HepG2 (cell line): Measurements from ENCODE around the gene HDLBP. TPM values are rescaled to one million over a fixed set of nuclear protein-coding genes. Genes with fewer than 3 reads are reported as not detected.

Experiments
- ATF4 ChIP-seq, 2 experiments: fragments of 450-650 bp in 1 of 2; sonication (generic) in 1 of 2; formaldehyde crosslinking; IDR thresholded peaks; 2 replicates each; pipeline versions ENCODE4 v1.5.0 to v1.8.0; 2020 to 2022; ENCODE audit warnings: mild to moderate bottlenecking in 1 of 2, missing genetic modification reagents in 1 of 2
- BCLAF1 ChIP-seq: fragments of 450-650 bp; IDR thresholded peaks from 2 replicates; pipeline ENCODE4 v1.6.1; 2017; ENCODE audit warnings: mild to moderate bottlenecking
- BHLHE40 ChIP-seq: IDR thresholded peaks from 2 replicates; pipeline ENCODE4 v1.6.1; 2011; ENCODE audit warnings: low read length, improper control_type of control experiment
- BRCA1 ChIP-seq: sonication (generic); formaldehyde crosslinking; IDR thresholded peaks from 2 replicates; pipeline ENCODE4 v1.4.0; 2020; ENCODE audit warnings: missing genetic modification reagents
- CBX5 ChIP-seq: sonication (generic); formaldehyde crosslinking; IDR thresholded peaks from 2 replicates; pipeline ENCODE4 v1.4.0; 2020; ENCODE audit warnings: missing genetic modification reagents, borderline replicate concordance
- CEBPB ChIP-seq: IDR thresholded peaks from 2 replicates; pipeline ENCODE4 v1.6.1; 2011; ENCODE audit warnings: low read depth, low read length, improper control_type of control experiment, borderline replicate concordance
- FOXA1 ChIP-seq, 2 experiments: fragments of 450-650 bp in 1 of 2; sonication (generic) in 1 of 2; formaldehyde crosslinking in 1 of 2; IDR thresholded peaks; 2 replicates each; pipeline versions ENCODE4 v1.4.0 to v1.6.1; 2016 to 2020; ENCODE audit warnings: missing genetic modification reagents in 1 of 2
- GATA4 ChIP-seq: sonication (generic); IDR thresholded peaks from 2 replicates; pipeline ENCODE4 v1.6.1; 2016; ENCODE audit warnings: antibody characterized with exemption, low read depth, borderline replicate concordance
- NFKBIZ ChIP-seq: IDR thresholded peaks from 2 replicates; pipeline ENCODE4 v1.6.1; 2018; ENCODE audit warnings: missing genetic modification reagents, missing compliant biosample characterization
- NR2C2 ChIP-seq: sonication (generic); formaldehyde crosslinking; IDR thresholded peaks from 2 replicates; pipeline ENCODE4 v1.4.0; 2020; ENCODE audit warnings: missing genetic modification reagents, mild to moderate bottlenecking, moderate library complexity, borderline replicate concordance
- THAP11 ChIP-seq: IDR thresholded peaks from 2 replicates; pipeline ENCODE4 v1.6.1; 2016; ENCODE audit warnings: missing biosample characterization, missing genetic modification reagents
- ZNF24 ChIP-seq: fragments of 450-650 bp; IDR thresholded peaks from 2 replicates; pipeline ENCODE4 v1.6.1; 2017; ENCODE audit warnings: antibody characterized with exemption, mild to moderate bottlenecking
- ZNF317 ChIP-seq: sonication (generic); formaldehyde crosslinking; IDR thresholded peaks from 2 replicates; pipeline ENCODE4 v1.5.0; 2020; ENCODE audit warnings: mild to moderate bottlenecking, missing genetic modification reagents
- polyA plus RNA-seq, 8 experiments: library from polyadenylated mRNA; depleted of rRNA in 3 of 8; stranded (reverse) in 7 of 8; unstranded in 1 of 8; fragments of >200 nt; fragmentation: Illumina TruSeq in 4 of 8; extraction: Trizol in 4 of 8; gene quantifications; 2 replicates each; pipeline versions ENCODE4 v1.2.1 to v1.2.3, GENCODE V29; 2011 to 2016; ENCODE audit warnings: low read depth in 4 of 8, missing spikeins in 1 of 8, mixed read lengths in 1 of 8; ENCODE audit not compliant: insufficient read depth in 1 of 8
- total RNA-seq, 5 experiments: library from RNA; depleted of rRNA; stranded (reverse); fragments of >200 nt; fragmentation: Illumina TruSeq; extraction: Trizol; gene quantifications; 2 replicates each; pipeline ENCODE4 v1.2.3, GENCODE V29; 2016; ENCODE audit warnings: low read depth in 1 of 5
- TF ChIP-seq, protein P1 (sequence below): sonication (generic); formaldehyde crosslinking; IDR thresholded peaks from 2 replicates; pipeline ENCODE4 v1.8.0; 2022; ENCODE audit warnings: missing genetic modification reagents, low read depth, mild to moderate bottlenecking, borderline replicate concordance
- TF ChIP-seq, protein P2 (sequence below): sonication (generic); formaldehyde crosslinking; IDR thresholded peaks from 2 replicates; pipeline ENCODE4 v1.5.1; 2020; ENCODE audit warnings: missing genetic modification reagents, mild to moderate bottlenecking, borderline replicate concordance
- TF ChIP-seq, protein P3 (sequence below): sonication (generic); formaldehyde crosslinking; IDR thresholded peaks from 2 replicates; pipeline ENCODE4 v1.4.0; 2020; ENCODE audit warnings: missing genetic modification reagents, low read depth, mild to moderate bottlenecking, borderline replicate concordance
- TF ChIP-seq, protein P4 (sequence below): sonication (generic); formaldehyde crosslinking; IDR thresholded peaks from 2 replicates; pipeline ENCODE4 v1.9.0; 2021; ENCODE audit warnings: missing genetic modification reagents, mild to moderate bottlenecking, borderline replicate concordance
- TF ChIP-seq, protein P5 (sequence below): sonication (generic); formaldehyde crosslinking; IDR thresholded peaks from 2 replicates; pipeline ENCODE4 v1.8.1; 2023; ENCODE audit warnings: mild to moderate bottlenecking, inconsistent platforms, moderate library complexity, missing genetic modification reagents, borderline replicate concordance

HDLBP gene
- total and polyA plus RNA-seq, 2 of the 13 experiments (the other 11 are each of a cell fraction or from before 2014, with no cell fraction given), result 464 to 707 TPM

GRCh38 chr2:241350878-241351639 is 35.6 kb upstream of the HDLBP start (continued):
- TF ChIP-seq, protein P1, sequence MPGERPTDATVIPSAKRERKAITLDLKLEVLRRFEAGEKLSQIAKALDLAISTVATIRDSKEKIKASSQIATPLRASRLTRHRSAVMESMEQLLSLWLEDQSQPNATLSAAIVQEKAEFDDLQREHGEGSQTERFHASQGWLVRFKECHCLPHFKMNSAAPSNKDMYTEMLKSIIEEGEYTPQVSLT (CRISPR knock-in tag), result no peak
- peak; percentile 23; the same call in 1 of the 2 replicates for TF ChIP-seq NFKBIZ
- no peak for TF ChIP-seq BCLAF1
- TF ChIP-seq BRCA1 (CRISPR knock-in tag), result no peak
- TF ChIP-seq ZNF317 (CRISPR knock-in tag), result peak; percentile 95
- TF ChIP-seq ZNF24, result no peak
- no peak for TF ChIP-seq BHLHE40
- TF ChIP-seq NR2C2 (CRISPR knock-in tag), result no peak; the same call in 1 of the 2 replicates
- TF ChIP-seq CBX5 (CRISPR knock-in tag), result no peak
- TF ChIP-seq ATF4 (CRISPR knock-in tag; IDR thresholded peaks at IDR 0.05), result peak in 1 of 2 experiments; percentile 59; a peak in 2 of 4 replicates
- no peak for TF ChIP-seq CEBPB
- no peak for TF ChIP-seq FOXA1 (IDR thresholded peaks at IDR 0.05)
- TF ChIP-seq FOXA1 (CRISPR knock-in tag; IDR thresholded peaks at IDR 0.05), result 0 out of 2 replicates have a peak, but pooled peaks have one; percentile 6
- TF ChIP-seq GATA4, result no peak
- TF ChIP-seq, protein P2, sequence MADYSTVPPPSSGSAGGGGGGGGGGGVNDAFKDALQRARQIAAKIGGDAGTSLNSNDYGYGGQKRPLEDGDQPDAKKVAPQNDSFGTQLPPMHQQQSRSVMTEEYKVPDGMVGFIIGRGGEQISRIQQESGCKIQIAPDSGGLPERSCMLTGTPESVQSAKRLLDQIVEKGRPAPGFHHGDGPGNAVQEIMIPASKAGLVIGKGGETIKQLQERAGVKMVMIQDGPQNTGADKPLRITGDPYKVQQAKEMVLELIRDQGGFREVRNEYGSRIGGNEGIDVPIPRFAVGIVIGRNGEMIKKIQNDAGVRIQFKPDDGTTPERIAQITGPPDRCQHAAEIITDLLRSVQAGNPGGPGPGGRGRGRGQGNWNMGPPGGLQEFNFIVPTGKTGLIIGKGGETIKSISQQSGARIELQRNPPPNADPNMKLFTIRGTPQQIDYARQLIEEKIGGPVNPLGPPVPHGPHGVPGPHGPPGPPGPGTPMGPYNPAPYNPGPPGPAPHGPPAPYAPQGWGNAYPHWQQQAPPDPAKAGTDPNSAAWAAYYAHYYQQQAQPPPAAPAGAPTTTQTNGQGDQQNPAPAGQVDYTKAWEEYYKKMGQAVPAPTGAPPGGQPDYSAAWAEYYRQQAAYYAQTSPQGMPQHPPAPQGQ (CRISPR knock-in tag), result no peak
- TF ChIP-seq, protein P3, sequence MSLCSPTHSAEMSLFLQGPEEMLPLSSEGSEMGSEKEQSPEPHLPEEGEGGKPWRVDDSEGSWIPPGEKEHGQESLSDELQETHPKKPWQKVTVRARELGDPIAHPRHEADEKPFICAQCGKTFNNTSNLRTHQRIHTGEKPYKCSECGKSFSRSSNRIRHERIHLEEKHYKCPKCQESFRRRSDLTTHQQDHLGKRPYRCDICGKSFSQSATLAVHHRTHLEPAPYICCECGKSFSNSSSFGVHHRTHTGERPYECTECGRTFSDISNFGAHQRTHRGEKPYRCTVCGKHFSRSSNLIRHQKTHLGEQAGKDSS (CRISPR knock-in tag), result no peak
- TF ChIP-seq, protein P4, sequence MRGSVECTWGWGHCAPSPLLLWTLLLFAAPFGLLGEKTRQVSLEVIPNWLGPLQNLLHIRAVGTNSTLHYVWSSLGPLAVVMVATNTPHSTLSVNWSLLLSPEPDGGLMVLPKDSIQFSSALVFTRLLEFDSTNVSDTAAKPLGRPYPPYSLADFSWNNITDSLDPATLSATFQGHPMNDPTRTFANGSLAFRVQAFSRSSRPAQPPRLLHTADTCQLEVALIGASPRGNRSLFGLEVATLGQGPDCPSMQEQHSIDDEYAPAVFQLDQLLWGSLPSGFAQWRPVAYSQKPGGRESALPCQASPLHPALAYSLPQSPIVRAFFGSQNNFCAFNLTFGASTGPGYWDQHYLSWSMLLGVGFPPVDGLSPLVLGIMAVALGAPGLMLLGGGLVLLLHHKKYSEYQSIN (CRISPR knock-in tag), result no peak
- TF ChIP-seq, protein P5, sequence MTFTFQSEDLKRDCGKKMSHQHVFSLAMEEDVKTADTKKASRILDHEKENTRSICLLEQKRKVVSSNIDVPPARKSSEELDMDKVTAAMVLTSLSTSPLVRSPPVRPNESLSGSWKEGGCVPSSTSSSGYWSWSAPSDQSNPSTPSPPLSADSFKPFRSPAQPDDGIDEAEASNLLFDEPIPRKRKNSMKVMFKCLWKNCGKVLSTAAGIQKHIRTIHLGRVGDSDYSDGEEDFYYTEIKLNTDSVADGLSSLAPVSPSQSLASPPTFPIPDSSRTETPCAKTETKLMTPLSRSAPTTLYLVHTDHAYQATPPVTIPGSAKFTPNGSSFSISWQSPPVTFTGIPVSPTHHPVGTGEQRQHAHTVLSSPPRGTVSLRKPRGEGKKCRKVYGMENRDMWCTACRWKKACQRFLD, result no peak; the same call in 1 of the 2 replicates
- no peak; the same call in 1 of the 2 replicates for TF ChIP-seq THAP11 (CRISPR knock-in tag)
